Neural crest cell (in vitro differentiated cells): ENCODE measurements around the gene FRS3. TPM values are rescaled to one million over a fixed set of nuclear protein-coding genes. Genes with fewer than 3 reads are reported as not detected.
A peak's percentile ranks its signal among the peaks of the same experiment; 100 is the strongest.

Experiments used
- DNase-seq: peaks from one replicate; pipeline ENCODE4 v3.0.0; 2021; ENCODE audit warnings: low read depth, mixed read lengths, low spot score
- H3K27ac Mint-ChIP-seq: one replicate; pipeline ENCODE4 v1.8.0; 2021; ENCODE audit warnings: mild to moderate bottlenecking, mixed read lengths; ENCODE audit not compliant: unreplicated experiment
- H3K27me3 Mint-ChIP-seq: 2 replicates; pipeline ENCODE4 v1.8.0; 2021; ENCODE audit warnings: low read depth, mild to moderate bottlenecking, mixed read lengths
- H3K36me3 Mint-ChIP-seq: 2 replicates; pipeline ENCODE4 v1.8.0; 2021; ENCODE audit warnings: low read depth, mild to moderate bottlenecking, mixed read lengths
- H3K4me1 Mint-ChIP-seq: 2 replicates; pipeline ENCODE4 v1.8.0; 2021; ENCODE audit warnings: mixed read lengths
- H3K4me3 Mint-ChIP-seq: one replicate; pipeline ENCODE4 v1.8.0; 2021; ENCODE audit warnings: mild to moderate bottlenecking, mixed read lengths
- H3K9me3 Mint-ChIP-seq: 2 replicates; pipeline ENCODE4 v1.8.0; 2021; ENCODE audit warnings: mixed read lengths
- total RNA-seq: library from RNA; stranded (reverse); gene quantifications from 2 replicates; pipeline ENCODE4 v1.2.1, GENCODE V29; 2021
- TF ChIP-seq, protein P1 (sequence below): fragments of 200-600 bp; sonication (generic); conservative IDR thresholded peaks from 2 replicates; pipeline ENCODE4 v1.5.0; 2021; ENCODE audit warnings: antibody characterized with exemption, mild to moderate bottlenecking

FRS3 gene
- total RNA-seq, 1 donor from 2014 or later: 7.1 TPM

GRCh38 chr6:41732591-41733359 lies 46.9 kb downstream of the FRS3 start:
- no peaks in the 10 kb centered on the region for H3K36me3 Mint-ChIP-seq
- no peaks in the 10 kb centered on the region for H3K9me3 Mint-ChIP-seq
- no peak overlapping the region for H3K27ac Mint-ChIP-seq
- TF ChIP-seq, protein P1, sequence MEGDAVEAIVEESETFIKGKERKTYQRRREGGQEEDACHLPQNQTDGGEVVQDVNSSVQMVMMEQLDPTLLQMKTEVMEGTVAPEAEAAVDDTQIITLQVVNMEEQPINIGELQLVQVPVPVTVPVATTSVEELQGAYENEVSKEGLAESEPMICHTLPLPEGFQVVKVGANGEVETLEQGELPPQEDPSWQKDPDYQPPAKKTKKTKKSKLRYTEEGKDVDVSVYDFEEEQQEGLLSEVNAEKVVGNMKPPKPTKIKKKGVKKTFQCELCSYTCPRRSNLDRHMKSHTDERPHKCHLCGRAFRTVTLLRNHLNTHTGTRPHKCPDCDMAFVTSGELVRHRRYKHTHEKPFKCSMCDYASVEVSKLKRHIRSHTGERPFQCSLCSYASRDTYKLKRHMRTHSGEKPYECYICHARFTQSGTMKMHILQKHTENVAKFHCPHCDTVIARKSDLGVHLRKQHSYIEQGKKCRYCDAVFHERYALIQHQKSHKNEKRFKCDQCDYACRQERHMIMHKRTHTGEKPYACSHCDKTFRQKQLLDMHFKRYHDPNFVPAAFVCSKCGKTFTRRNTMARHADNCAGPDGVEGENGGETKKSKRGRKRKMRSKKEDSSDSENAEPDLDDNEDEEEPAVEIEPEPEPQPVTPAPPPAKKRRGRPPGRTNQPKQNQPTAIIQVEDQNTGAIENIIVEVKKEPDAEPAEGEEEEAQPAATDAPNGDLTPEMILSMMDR: no peak
- H3K27me3 Mint-ChIP-seq: peaks cover 39% of the 10 kb centered on the region
- H3K4me1 Mint-ChIP-seq: peaks cover 9% of the 10 kb centered on the region
- no peak for DNase-seq
- peak overlapping the region; percentile 91 for H3K4me3 Mint-ChIP-seq

GRCh38 chr6:41732149-41732548 lies 47.6 kb downstream of the FRS3 start:
- Mint-ChIP-seq H3K9me3 (no peaks in the 10 kb centered on the region), H3K4me1 (peaks cover 9% of the 10 kb centered on the region), H3K36me3 (no peaks in the 10 kb centered on the region), H3K27ac (no peak overlapping the region), H3K27me3 (peaks cover 39% of the 10 kb centered on the region), H3K4me3 (peak overlapping the region; percentile 56)
- TF ChIP-seq, protein P1: no peak
- no peak for DNase-seq

GRCh38 chr6:41731561-41732086 lies 48.1 kb downstream of the FRS3 start:
- H3K9me3 Mint-ChIP-seq: no peaks in the 10 kb centered on the region

DNA sequence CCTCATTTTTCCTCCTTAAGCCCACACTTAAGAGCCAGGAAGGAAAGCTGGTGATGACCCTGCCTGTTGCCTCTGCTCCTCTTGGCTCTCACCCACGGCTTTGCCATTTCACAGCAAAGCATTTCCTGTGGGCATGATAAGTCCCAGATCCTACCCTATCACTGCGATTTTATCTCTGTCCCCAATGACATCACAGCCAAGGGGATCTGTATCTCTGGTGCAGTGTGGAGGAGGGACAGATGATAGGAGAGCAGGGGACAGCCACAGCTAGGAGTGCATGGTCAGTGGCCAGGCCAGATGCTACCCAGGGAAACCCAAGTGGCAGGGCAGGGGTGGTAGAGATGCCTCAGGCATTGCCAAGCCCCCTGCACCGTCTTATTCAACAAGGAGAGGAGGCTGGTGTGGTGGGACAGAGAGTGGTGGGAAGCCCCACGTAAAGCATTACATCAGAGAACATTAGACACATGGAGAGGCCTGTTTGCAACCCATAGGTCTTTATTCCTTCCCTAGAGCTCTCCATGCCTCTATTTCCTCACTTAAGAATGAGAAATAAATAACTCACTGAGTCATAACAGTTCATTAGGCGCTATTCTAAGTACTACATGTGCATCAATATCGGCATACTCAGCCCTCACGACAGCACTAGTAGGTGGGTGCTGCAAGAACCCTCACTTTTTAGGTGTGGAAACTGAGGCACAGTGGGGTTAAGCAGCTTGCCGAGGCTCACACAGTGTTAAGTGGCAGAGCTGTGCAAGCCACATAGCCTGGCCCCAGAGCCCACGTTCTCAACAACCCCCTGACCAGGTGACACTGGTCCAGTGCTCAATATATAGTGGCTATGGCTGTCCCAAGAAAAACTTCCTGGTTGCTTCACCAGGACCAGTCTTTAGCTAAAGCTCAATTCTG lies 48.9 kb downstream of the FRS3 start:
- Mint-ChIP-seq H3K27me3 (peaks cover 37% of the 10 kb centered on the region), H3K36me3 (no peaks in the 10 kb centered on the region), H3K4me1 (peaks cover 7% of the 10 kb centered on the region), H3K27ac (no peak overlapping the region), H3K4me3 (no peak overlapping the region), H3K9me3 (no peaks in the 10 kb centered on the region)
- no peak for DNase-seq
- TF ChIP-seq, protein P1: no peak

More at GRCh38 chr6:41731561-41732086, 48.1 kb downstream of the FRS3 start:
- TF ChIP-seq, protein P1: no peak
- no peak for DNase-seq
- peaks cover 39% of the 10 kb centered on the region for H3K27me3 Mint-ChIP-seq
- H3K4me1 Mint-ChIP-seq: peaks cover 9% of the 10 kb centered on the region
- H3K36me3 Mint-ChIP-seq: no peaks in the 10 kb centered on the region
- H3K4me3 Mint-ChIP-seq: no peak overlapping the region
- no peak overlapping the region for H3K27ac Mint-ChIP-seq

DNA sequence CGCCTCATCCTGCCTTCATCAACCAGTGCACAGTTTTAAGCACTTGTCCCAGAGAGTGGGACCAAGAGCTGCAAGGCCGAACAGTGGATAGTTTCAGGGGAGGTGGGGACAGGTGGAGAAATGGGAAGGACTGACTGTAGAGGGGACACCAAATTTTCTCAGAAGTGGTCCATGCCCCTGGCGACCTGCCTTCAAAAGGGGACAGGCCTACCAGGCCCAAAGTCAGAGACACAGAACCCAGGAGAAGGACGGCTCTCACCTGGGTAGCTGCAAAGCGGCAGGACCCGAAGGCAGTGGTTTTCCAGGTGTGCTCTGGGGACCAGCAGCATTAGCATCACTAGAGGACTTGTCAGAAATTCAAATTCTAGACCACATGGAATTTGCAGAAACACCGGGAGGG lies 50.1 kb downstream of the FRS3 start:
- peaks cover 33% of the 10 kb centered on the region for H3K27me3 Mint-ChIP-seq
- no peak overlapping the region for H3K4me3 Mint-ChIP-seq

More for the DNA sequence above, 50.1 kb downstream of the FRS3 start:
- TF ChIP-seq, protein P1: no peak
- no peak for DNase-seq
- Mint-ChIP-seq H3K27ac (no peak overlapping the region), H3K9me3 (no peaks in the 10 kb centered on the region), H3K36me3 (no peaks in the 10 kb centered on the region), H3K4me1 (peaks cover 4% of the 10 kb centered on the region)
